ENCODE measurements around the gene DIS3L2.
"Not testable (repeated sequence)": the region's sequence is repeated elsewhere in the genome, so short reads cannot be mapped to it uniquely, and the experiment has no call there.

The DIS3L2 gene

GRCh38 chr2:232325324-232326273, 364.1 kb downstream of the DIS3L2 start:
- in situ Hi-C loops (cut with HindIII; ENCODE audit: low pct_ligation_motif_present, low pct_unique_long_range_greater_than_20kb, low sequenced_read_pairs): no loop called here
- peak; percentile 50 for DNase-seq

- in situ Hi-C loops (cut with HindIII; ENCODE audit: low pct_ligation_motif_present, low pct_unique_long_range_greater_than_20kb, low sequenced_read_pairs); DNase-seq: not testable (repeated sequence)
These were observed 365.0 kb downstream of the DIS3L2 start for GRCh38 chr2:232326274-232327104.

- DNase-seq: peak; percentile 74
- in situ Hi-C loops (cut with HindIII; ENCODE audit: low pct_ligation_motif_present, low pct_unique_long_range_greater_than_20kb, low sequenced_read_pairs): no loop called here
These were observed 365.9 kb downstream of the DIS3L2 start for GRCh38 chr2:232327105-232328031.

- DNase-seq: no peak
- in situ Hi-C loops (cut with HindIII; ENCODE audit: low pct_ligation_motif_present, low pct_unique_long_range_greater_than_20kb, low sequenced_read_pairs): no loop called here
These were observed 366.5 kb downstream of the DIS3L2 start for GRCh38 chr2:232328032-232328422.

GRCh38 chr2:232328516-232329460, 367.3 kb downstream of the DIS3L2 start:
- in situ Hi-C loops (cut with HindIII; ENCODE audit: low pct_ligation_motif_present, low pct_unique_long_range_greater_than_20kb, low sequenced_read_pairs): no loop called here
- DNase-seq: no peak

GRCh38 chr2:232329716-232330067, 368.2 kb downstream of the DIS3L2 start:
- no peak for DNase-seq
- in situ Hi-C loops (cut with HindIII; ENCODE audit: low pct_ligation_motif_present, low pct_unique_long_range_greater_than_20kb, low sequenced_read_pairs): no loop called here

DNA sequence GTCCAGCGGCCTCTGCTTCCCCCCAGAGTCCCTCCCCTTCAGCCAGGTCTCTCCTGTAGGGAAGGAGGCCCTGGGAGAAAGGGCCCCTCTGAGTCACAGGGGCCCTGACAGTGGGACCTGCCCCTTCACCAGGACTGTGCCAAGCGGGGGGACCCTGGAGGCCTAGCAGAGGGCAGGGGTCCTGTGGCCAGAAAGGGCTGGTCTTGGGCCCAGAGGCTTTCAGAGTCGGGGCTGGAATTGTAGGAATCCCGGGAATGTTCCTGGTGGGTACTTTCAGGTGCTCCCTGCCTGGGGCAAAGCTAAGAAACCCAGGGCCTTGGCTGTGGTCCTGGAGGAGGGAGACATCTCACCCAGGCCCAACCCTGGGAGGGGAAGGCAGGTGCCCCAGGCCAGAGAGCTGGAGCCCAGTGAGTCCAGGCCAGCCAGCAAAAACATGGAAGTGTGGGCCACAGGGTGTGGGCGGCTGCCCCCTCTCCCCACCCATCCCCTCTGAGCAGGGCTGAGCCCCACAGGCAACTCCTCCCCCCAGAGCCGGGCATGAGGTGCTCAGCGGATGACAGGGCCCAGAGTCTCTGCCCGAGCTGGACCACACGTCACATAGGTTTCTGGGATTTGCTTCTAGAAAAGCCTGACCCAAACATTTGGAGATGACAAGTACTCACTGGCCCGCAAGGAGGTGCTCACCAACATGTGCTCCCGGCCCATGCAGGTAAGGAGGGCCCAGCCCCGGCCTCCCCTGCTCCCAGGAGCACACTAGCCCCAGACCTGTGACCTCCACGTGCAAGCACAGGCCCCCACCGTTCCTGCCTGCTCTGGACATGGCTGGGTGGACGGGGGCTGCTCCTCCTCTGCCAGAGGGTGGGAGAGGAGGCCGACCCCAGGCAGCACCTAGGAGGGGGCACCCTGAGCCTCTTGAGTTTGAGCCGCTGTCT, 368.8 kb downstream of the DIS3L2 start:
- in situ Hi-C loops (cut with HindIII; ENCODE audit: low pct_ligation_motif_present, low pct_unique_long_range_greater_than_20kb, low sequenced_read_pairs): no loop called here
- no peak for DNase-seq

DNA sequence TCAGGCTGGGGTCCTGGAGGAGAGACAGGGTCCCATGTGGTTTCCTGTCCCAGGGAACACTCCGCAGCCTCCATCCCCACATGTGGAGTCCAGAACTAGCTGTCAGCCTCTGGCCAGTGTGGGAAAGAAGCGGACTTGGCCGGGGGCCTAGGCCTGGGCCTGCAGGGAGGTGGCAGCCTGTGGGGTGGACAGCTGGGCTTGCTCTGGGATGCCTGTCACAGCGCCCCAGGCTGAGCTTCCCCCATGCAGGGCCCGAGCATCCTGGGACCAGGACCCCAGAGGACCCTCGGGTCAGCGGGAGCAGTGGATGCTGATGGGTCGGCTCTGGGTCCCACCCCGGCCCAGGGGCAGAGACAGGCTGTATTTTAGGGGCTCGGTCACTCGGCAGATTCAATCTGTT, 369.5 kb downstream of the DIS3L2 start:
- in situ Hi-C loops (cut with HindIII; ENCODE audit: low pct_ligation_motif_present, low pct_unique_long_range_greater_than_20kb, low sequenced_read_pairs); DNase-seq: not testable (repeated sequence)

DNA sequence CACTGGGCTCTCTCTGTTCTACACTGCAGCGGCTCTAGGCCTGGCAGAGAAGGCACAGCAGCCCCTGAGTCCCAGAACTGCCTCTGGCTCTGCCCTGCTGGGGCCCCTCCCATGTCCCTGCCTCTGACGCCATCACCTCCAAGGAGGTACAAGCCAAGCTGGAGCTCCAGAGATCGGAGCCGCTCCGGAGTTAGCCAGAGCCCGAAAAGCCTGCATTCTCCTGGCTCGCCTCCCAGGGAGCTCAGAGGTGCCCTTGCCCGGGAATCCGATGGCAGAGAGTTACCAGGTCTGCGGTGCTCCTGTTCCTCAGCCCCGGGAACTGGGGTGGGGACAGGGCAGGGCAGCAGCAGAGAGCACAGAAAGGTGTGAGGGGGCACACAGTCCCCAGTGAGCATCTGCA, 370.1 kb downstream of the DIS3L2 start:
- DNase-seq; in situ Hi-C loops (cut with HindIII; ENCODE audit: low pct_ligation_motif_present, low pct_unique_long_range_greater_than_20kb, low sequenced_read_pairs): not testable (repeated sequence)

- in situ Hi-C loops (cut with HindIII; ENCODE audit: low pct_ligation_motif_present, low pct_unique_long_range_greater_than_20kb, low sequenced_read_pairs); DNase-seq: not testable (repeated sequence)
These were observed 370.9 kb downstream of the DIS3L2 start for GRCh38 chr2:232332244-232332939.

GRCh38 chr2:232332940-232333259, 371.4 kb downstream of the DIS3L2 start:
- no peak for DNase-seq
- in situ Hi-C loops (cut with HindIII; ENCODE audit: low pct_ligation_motif_present, low pct_unique_long_range_greater_than_20kb, low sequenced_read_pairs): no loop called here

GRCh38 chr2:232333361-232334135, 372.0 kb downstream of the DIS3L2 start:
- in situ Hi-C loops (cut with HindIII; ENCODE audit: low pct_ligation_motif_present, low pct_unique_long_range_greater_than_20kb, low sequenced_read_pairs): no loop called here
- peak; percentile 34 for DNase-seq

DNA sequence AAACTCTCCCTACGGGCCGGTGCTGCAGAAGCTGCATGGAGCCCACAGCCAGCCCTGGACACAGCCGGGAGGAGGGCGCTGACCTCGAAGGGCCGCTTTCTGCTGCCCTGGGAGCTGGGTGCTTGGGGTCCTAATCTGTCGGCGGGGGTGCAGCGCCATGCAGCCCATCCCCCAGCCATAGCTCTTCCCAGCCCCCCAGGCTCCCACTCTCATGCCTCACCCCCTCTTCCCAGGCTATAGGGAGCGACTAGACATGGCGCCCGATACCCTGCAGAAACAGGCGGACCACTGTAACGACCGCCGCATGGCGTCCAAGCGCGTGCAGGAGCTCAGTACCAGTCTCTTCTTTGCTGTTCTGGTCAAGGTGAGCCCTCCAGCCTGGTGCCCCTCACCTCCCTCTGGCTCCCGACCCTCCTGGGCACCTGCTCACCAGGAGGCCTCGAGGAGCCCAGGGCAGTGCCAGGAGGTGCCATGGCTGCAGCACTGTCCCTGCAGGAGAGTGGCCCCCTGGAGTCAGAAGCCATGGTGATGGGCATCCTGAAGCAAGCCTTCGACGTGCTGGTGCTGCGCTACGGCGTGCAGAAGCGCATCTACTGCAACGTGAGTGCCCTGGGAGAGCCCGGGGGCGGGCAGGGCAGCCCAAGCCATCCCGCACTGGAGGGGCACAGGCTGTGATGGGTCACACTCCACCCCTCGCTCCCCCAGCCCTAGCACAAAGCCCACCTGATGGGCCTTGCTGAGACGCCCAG, 372.8 kb downstream of the DIS3L2 start:
- in situ Hi-C loops (cut with HindIII; ENCODE audit: low pct_ligation_motif_present, low pct_unique_long_range_greater_than_20kb, low sequenced_read_pairs); DNase-seq: not testable (repeated sequence)

GRCh38 chr2:232334885-232335205, 373.3 kb downstream of the DIS3L2 start:
- in situ Hi-C loops (cut with HindIII; ENCODE audit: low pct_ligation_motif_present, low pct_unique_long_range_greater_than_20kb, low sequenced_read_pairs); DNase-seq: not testable (repeated sequence)
